Measurements from ENCODE around the gene NTM.

DNA sequence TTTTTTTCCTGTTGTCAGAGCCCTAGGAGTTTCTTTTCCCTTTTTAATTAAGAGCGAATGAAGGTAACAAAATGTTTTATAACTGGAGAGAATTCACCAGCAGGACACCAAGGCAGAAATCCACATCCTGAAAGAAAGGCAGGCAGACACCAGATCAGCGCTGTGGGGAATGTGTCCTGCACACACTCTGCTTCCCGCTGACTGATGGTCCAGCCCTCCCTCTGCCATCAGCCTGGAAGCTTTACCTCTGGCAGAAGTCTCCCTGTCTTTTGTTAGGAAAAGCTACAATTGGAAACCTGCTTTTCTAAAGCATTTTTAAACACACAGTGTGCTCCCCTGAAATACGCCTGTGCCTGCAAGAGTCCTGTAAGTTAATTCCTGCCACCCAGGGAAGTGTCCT lies 638.5 kb downstream of the NTM start:
- TF ChIP-seq EZH2phosphoT487 (IDR thresholded peaks at IDR 0.05; ENCODE audit: borderline replicate concordance) = no peak
- TF ChIP-seq CTCF (conservative IDR thresholded peaks at IDR 0.05; ENCODE audit: low read length) = no peak

Measured in Loucy (cell line).